Measurements from ENCODE around the gene SORCS3.

The SORCS3 gene

DNA sequence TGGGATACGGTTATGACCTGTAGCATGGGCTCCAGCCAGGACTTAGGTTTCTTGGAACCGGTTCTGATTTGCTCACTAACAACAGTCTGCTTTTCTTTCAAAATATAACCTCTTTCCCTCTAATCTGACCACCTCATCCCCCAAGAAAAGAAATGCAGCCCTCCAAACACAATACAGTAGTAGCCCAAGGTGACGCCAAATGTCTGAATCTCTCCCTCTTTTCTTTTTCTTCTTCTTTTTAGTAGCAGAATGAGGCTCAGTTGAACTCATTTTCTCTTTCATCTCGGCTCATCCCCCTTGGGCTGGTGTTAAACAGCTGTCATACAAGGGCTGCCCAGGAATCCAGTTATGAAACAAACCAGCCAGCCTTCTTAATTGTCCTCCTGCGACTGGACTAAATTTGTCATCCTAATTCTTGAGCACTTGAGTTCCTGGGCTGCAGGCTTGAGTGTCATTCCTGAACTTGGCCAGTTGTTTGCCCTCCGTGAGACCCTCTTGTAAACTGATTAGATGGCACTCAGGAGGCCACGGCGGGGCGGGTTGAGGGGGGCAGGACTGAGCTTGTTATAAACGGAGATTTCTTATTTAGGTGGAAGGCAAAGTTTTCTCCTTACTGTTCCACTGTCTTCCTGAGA is 94.8 kb downstream of the SORCS3 start:
- H3K9ac ChIP-seq (ENCODE audit: low read length), result no peak overlapping the region
- no peak overlapping the region for H2AFZ ChIP-seq (ENCODE audit: low read length)
- no peak for DNase-seq
- H3K9me3 ChIP-seq (replicated peaks; ENCODE audit: insufficient read depth, low read length), result no peaks in the 10 kb centered on the region
- H4K20me1 ChIP-seq (ENCODE audit: insufficient read depth, low read length), result no peaks in the 10 kb centered on the region
- H3K79me2 ChIP-seq (ENCODE audit: low read length), result no peaks in the 10 kb centered on the region
- TF ChIP-seq, protein P1, sequence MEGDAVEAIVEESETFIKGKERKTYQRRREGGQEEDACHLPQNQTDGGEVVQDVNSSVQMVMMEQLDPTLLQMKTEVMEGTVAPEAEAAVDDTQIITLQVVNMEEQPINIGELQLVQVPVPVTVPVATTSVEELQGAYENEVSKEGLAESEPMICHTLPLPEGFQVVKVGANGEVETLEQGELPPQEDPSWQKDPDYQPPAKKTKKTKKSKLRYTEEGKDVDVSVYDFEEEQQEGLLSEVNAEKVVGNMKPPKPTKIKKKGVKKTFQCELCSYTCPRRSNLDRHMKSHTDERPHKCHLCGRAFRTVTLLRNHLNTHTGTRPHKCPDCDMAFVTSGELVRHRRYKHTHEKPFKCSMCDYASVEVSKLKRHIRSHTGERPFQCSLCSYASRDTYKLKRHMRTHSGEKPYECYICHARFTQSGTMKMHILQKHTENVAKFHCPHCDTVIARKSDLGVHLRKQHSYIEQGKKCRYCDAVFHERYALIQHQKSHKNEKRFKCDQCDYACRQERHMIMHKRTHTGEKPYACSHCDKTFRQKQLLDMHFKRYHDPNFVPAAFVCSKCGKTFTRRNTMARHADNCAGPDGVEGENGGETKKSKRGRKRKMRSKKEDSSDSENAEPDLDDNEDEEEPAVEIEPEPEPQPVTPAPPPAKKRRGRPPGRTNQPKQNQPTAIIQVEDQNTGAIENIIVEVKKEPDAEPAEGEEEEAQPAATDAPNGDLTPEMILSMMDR (IDR thresholded peaks at IDR 0.05; ENCODE audit: low read length), result no peak
- TF ChIP-seq EZH2 (optimal IDR thresholded peaks at IDR 0.05; ENCODE audit: low read depth, low read length), result no peak
- TF ChIP-seq EZH2phosphoT487 (IDR thresholded peaks at IDR 0.05; ENCODE audit: low read length), result no peak
- no peak overlapping the region for H3K4me3 ChIP-seq (ENCODE audit: low read length)
- H3F3A ChIP-seq (ENCODE audit: insufficient read depth, low read length), result no peaks in the 10 kb centered on the region
- no peaks in the 10 kb centered on the region for H3K36me3 ChIP-seq (replicated peaks; ENCODE audit: insufficient read depth, low read length)
- no peaks in the 10 kb centered on the region for H3K9me2 ChIP-seq (replicated peaks; ENCODE audit: insufficient read depth, low read length)
- no peaks in the 10 kb centered on the region for H3K27me3 ChIP-seq (replicated peaks; ENCODE audit: insufficient read depth, low read length)
- H3K4me2 ChIP-seq (ENCODE audit: low read depth, low read length), result no peak overlapping the region
- H3K4me1 ChIP-seq (ENCODE audit: low read length), result no peaks in the 10 kb centered on the region
- H3K27ac ChIP-seq (ENCODE audit: low read length), result no peak overlapping the region

DNA sequence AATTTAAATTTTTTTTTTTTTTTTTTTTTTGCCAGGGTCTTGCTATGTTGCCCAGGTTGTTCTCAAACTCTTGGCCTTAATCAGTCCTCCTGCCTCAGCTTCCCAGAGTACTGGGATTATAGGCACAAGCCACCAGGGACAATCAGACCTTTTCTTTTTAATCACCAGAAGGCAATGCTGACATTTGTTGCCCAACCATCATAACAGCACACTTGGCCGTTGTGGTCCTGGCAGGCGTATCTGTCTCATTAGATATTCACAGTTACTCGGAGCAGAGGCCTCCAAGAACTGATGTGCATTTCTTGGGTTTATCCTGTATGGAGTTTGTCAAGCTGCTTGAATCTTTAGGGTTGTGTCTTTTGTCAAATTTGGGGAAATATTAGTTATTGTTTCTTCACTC is 100.0 kb downstream of the SORCS3 start:
- H3K27me3 ChIP-seq (replicated peaks; ENCODE audit: insufficient read depth, low read length), result no peaks in the 10 kb centered on the region
- DNase-seq, result no peak

DNA sequence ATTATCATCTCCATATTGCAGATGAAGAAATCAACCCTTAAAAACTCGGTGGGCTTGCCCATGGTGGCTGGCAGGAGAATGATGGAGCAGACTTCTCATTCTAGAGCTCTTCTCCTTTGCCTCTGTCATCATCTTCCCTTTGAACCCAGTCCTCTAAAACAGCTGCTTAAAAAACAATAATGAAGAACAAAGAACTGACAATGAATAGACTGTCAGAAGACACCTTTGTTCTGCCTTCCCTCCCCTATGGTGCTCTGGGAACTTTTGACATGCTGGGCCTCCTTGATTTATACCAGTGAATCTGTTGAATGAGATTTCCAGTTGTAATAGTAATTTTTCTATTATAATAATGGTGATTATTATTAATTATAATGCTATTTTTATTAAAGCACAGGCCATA is 103.0 kb downstream of the SORCS3 start:
- H3K27me3 ChIP-seq (replicated peaks; ENCODE audit: insufficient read depth, low read length), result no peaks in the 10 kb centered on the region
- no peaks in the 10 kb centered on the region for H3K9me3 ChIP-seq (replicated peaks; ENCODE audit: insufficient read depth, low read length)
- no peak overlapping the region for H3K9ac ChIP-seq (ENCODE audit: low read length)
- H3K27ac ChIP-seq (ENCODE audit: low read length), result no peak overlapping the region
- no peaks in the 10 kb centered on the region for H3K9me2 ChIP-seq (replicated peaks; ENCODE audit: insufficient read depth, low read length)
- H3K36me3 ChIP-seq (replicated peaks; ENCODE audit: insufficient read depth, low read length), result no peaks in the 10 kb centered on the region
- no peaks in the 10 kb centered on the region for H3K79me2 ChIP-seq (ENCODE audit: low read length)
- no peaks in the 10 kb centered on the region for H3K4me1 ChIP-seq (ENCODE audit: low read length)
- no peak overlapping the region for H3K4me3 ChIP-seq (ENCODE audit: low read length)
- no peaks in the 10 kb centered on the region for H4K20me1 ChIP-seq (ENCODE audit: insufficient read depth, low read length)
- no peak for DNase-seq
- no peak overlapping the region for H3K4me2 ChIP-seq (ENCODE audit: low read depth, low read length)
- no peaks in the 10 kb centered on the region for H3F3A ChIP-seq (ENCODE audit: insufficient read depth, low read length)
- H2AFZ ChIP-seq (ENCODE audit: low read length), result no peak overlapping the region
- no peak for TF ChIP-seq EZH2phosphoT487 (IDR thresholded peaks at IDR 0.05; ENCODE audit: low read length)
- no peak for TF ChIP-seq EZH2 (optimal IDR thresholded peaks at IDR 0.05; ENCODE audit: low read depth, low read length)
- TF ChIP-seq, protein P1 (IDR thresholded peaks at IDR 0.05; ENCODE audit: low read length), result no peak

More for the DNA sequence above, 100.0 kb downstream of the SORCS3 start:
- no peaks in the 10 kb centered on the region for H3K36me3 ChIP-seq (replicated peaks; ENCODE audit: insufficient read depth, low read length)
- H3K4me1 ChIP-seq (ENCODE audit: low read length), result no peaks in the 10 kb centered on the region
- no peak overlapping the region for H3K27ac ChIP-seq (ENCODE audit: low read length)
- TF ChIP-seq EZH2phosphoT487 (IDR thresholded peaks at IDR 0.05; ENCODE audit: low read length) (no peak), EZH2 (optimal IDR thresholded peaks at IDR 0.05; ENCODE audit: low read depth, low read length) (no peak)
- TF ChIP-seq, protein P1 (IDR thresholded peaks at IDR 0.05; ENCODE audit: low read length), result no peak
- H3K9me3 ChIP-seq (replicated peaks; ENCODE audit: insufficient read depth, low read length), result no peaks in the 10 kb centered on the region
- no peak overlapping the region for H3K4me3 ChIP-seq (ENCODE audit: low read length)
- no peaks in the 10 kb centered on the region for H3F3A ChIP-seq (ENCODE audit: insufficient read depth, low read length)
- H2AFZ ChIP-seq (ENCODE audit: low read length), result no peak overlapping the region
- no peak overlapping the region for H3K9ac ChIP-seq (ENCODE audit: low read length)
- no peaks in the 10 kb centered on the region for H4K20me1 ChIP-seq (ENCODE audit: insufficient read depth, low read length)
- no peaks in the 10 kb centered on the region for H3K9me2 ChIP-seq (replicated peaks; ENCODE audit: insufficient read depth, low read length)
- no peak overlapping the region for H3K4me2 ChIP-seq (ENCODE audit: low read depth, low read length)
- H3K79me2 ChIP-seq (ENCODE audit: low read length), result no peaks in the 10 kb centered on the region

Data from MM.1S (cell line).